GM04504 (cell line): Measurements from ENCODE around the gene FAM228B.
"Not testable (repeated sequence)": the region's sequence is repeated elsewhere in the genome, so short reads cannot be mapped to it uniquely, and the experiment has no call there.

ENCODE experiments used
- DNase-seq: peaks from one replicate; pipeline ENCODE4 v3.0.0-alpha.2; 2012; ENCODE audit warnings: low read depth

Gene FAM228B

GRCh38 chr2:24123195-24123921 lies at the start of gene FAM228B, which contains the start of gene PFN4:
TSS of gene FAM228B (plus strand) at chr2:24123469. CDS start at chr2:24124362, 893 bp downstream.
TSS of gene PFN4 (minus strand) at chr2:24123334. CDS start at chr2:24122535, 799 bp downstream.
- peak; percentile 66 for DNase-seq

GRCh38 chr2:24073816-24074215 lies 49.5 kb upstream of the FAM228B start:
- no peak for DNase-seq

GRCh38 chr2:24075259-24075658 lies 48.0 kb upstream of the FAM228B start:
- no peak for DNase-seq

- peak; percentile 97 for DNase-seq
These were observed 47.1 kb upstream of the FAM228B start, which contains the start of gene SF3B6 for GRCh38 chr2:24075915-24076848. TSS of gene SF3B6 (minus strand) at chr2:24076326. CDS start at chr2:24076229, 97 bp downstream.

GRCh38 chr2:24076849-24077534 lies 46.3 kb upstream of the FAM228B start:
- no peak for DNase-seq

GRCh38 chr2:24077535-24077877 lies 45.8 kb upstream of the FAM228B start:
- DNase-seq = no peak

GRCh38 chr2:24077879-24078278 lies 45.4 kb upstream of the FAM228B start:
- no peak for DNase-seq

GRCh38 chr2:24080701-24081100 lies 42.6 kb upstream of the FAM228B start:
- no peak for DNase-seq

- no peak for DNase-seq
These were observed 40.3 kb upstream of the FAM228B start for GRCh38 chr2:24082787-24083566.

- DNase-seq = peak; percentile 56
These were observed 39.5 kb upstream of the FAM228B start for GRCh38 chr2:24083567-24084385.

GRCh38 chr2:24084386-24085199 lies 38.7 kb upstream of the FAM228B start, which contains the start of gene TP53I3:
TSS of gene TP53I3 (minus strand) at chr2:24084834. CDS start at chr2:24084326, 508 bp downstream.
- peak; percentile 80 for DNase-seq

- DNase-seq = no peak
These were observed 38.1 kb upstream of the FAM228B start for GRCh38 chr2:24085200-24085489.

GRCh38 chr2:24086241-24086640 lies 37.0 kb upstream of the FAM228B start:
- DNase-seq = no peak

- DNase-seq = no peak
These were observed 36.2 kb upstream of the FAM228B start for GRCh38 chr2:24087032-24087431.

GRCh38 chr2:24088821-24089359 lies 34.4 kb upstream of the FAM228B start:
- no peak for DNase-seq

- DNase-seq = not testable (repeated sequence)
These were observed 30.0 kb upstream of the FAM228B start for GRCh38 chr2:24093270-24093669.

GRCh38 chr2:24095171-24095677 lies 28.0 kb upstream of the FAM228B start:
- DNase-seq = not testable (repeated sequence)

- DNase-seq = not testable (repeated sequence)
These were observed 22.5 kb upstream of the FAM228B start for GRCh38 chr2:24100732-24101131.

- no peak for DNase-seq
These were observed 21.3 kb upstream of the FAM228B start for GRCh38 chr2:24101992-24102391.
